ENCODE data around the gene ONECUT3. TPM values are rescaled to one million over a fixed set of nuclear protein-coding genes. Genes with fewer than 3 reads are reported as not detected.

ONECUT3 gene
- total and polyA plus RNA-seq, 10 of the 15 experiments (the other 5 are each of a cell fraction or from before 2014, with no cell fraction given), result not detected

GRCh38 chr19:1804858-1805257 lies 51.6 kb downstream of the ONECUT3 start:
- CTCF ChIA-PET, result no interaction called here
- H4K20me1 ChIP-seq (ENCODE audit: control insufficient read depth, insufficient read depth), result no peaks in the 10 kb centered on the region
- in situ Hi-C loops (cut with MboI) (no loop called here), intact Hi-C loops (cut with micrococcal nuclease; ENCODE audit: unreplicated experiment) (no loop called here)
- no peak overlapping the region for H3K9ac ChIP-seq (ENCODE audit: control insufficient read depth, insufficient read depth, low read length)
- WGBS (ENCODE audit: insufficient coverage, insufficient replicate concordance, low lambda C conversion rate, missing lambda C conversion rate), result 34% methylated on average over 6 of the region's 6 CpGs
- no peak overlapping the region for H3K4me2 ChIP-seq (ENCODE audit: control insufficient read depth, insufficient read depth)
- SMC1A ChIA-PET (ENCODE audit: uncharacterized antibody, unreplicated experiment), result no interaction called here
- no peaks in the 10 kb centered on the region for H3K79me2 ChIP-seq (ENCODE audit: control insufficient read depth, insufficient read depth, low read length)
- BruUV-seq (replicated peaks), result no TSS peak
- no peaks in the 10 kb centered on the region for H3K9me3 ChIP-seq (replicated peaks; ENCODE audit: control insufficient read depth, insufficient read depth, low read length)
- H2AFZ ChIP-seq (ENCODE audit: control insufficient read depth, low read depth, low read length), result no peak overlapping the region
- POLR2A ChIA-PET, result no interaction called here
- no peaks in the 10 kb centered on the region for H3K4me1 ChIP-seq (ENCODE audit: control insufficient read depth, insufficient read depth, low read length)
- no peaks in the 10 kb centered on the region for H3K27me3 ChIP-seq (replicated peaks in 1 of 2; ENCODE audit: control insufficient read depth in 2 of 2, insufficient read depth in 2 of 2, low read length in 1 of 2)
- H3K36me3 ChIP-seq (ENCODE audit: control insufficient read depth in 2 of 2, insufficient read depth in 2 of 2, low read length in 1 of 2), result no peaks in the 10 kb centered on the region
- TF ChIP-seq FOS (IDR thresholded peaks at IDR 0.05; ENCODE audit: borderline replicate concordance, extremely low read depth, insufficient read length) (no peak), ZNF207 (IDR thresholded peaks at IDR 0.05; ENCODE audit: borderline replicate concordance) (no peak), SMARCA5 (IDR thresholded peaks at IDR 0.05) (no peak), CUX1 (IDR thresholded peaks at IDR 0.05; ENCODE audit: insufficient replicate concordance, low read depth, low read length) (no peak), CREB1 (IDR thresholded peaks at IDR 0.05; ENCODE audit: low read depth) (no peak), NR2F1 (conservative IDR thresholded peaks at IDR 0.05) (no peak)
- H3K27ac ChIP-seq (ENCODE audit: control insufficient read depth, insufficient read depth), result no peak overlapping the region
- RAD21 ChIA-PET (ENCODE audit: unreplicated experiment), result no interaction called here
- no peak for FAIRE-seq
- no peak overlapping the region for H3K4me3 ChIP-seq
- no peak for ATAC-seq
- no peak for DNase-seq (ENCODE audit: low read depth, low spot score)
